SJCRH30 (cell line): ENCODE data around the gene ME3. TPM values are rescaled to one million over a fixed set of nuclear protein-coding genes. Genes with fewer than 3 reads are reported as not detected.
"Not testable (repeated sequence)": the region's sequence is repeated elsewhere in the genome, so short reads cannot be mapped to it uniquely, and the experiment has no call there.

Experiments used
- DNase-seq, 2 experiments: peaks; one replicate each; pipeline ENCODE4 v3.0.0-alpha.2; 2015 to 2020
- H3K27ac ChIP-seq: fragments of 250-450 bp; sonication (Bioruptor Pico); 2 replicates; pipeline ENCODE4 v1.5.1; 2020; ENCODE audit warnings: mild to moderate bottlenecking, moderate library complexity
- H3K27me3 ChIP-seq: fragments of 250-450 bp; sonication (Bioruptor Pico); 2 replicates; pipeline ENCODE4 v1.5.1; 2020; ENCODE audit warnings: mild to moderate bottlenecking, moderate library complexity
- H3K36me3 ChIP-seq: fragments of 250-450 bp; sonication (Bioruptor Pico); 2 replicates; pipeline ENCODE4 v1.5.1; 2020; ENCODE audit warnings: mild to moderate bottlenecking, moderate library complexity
- H3K4me1 ChIP-seq: fragments of 250-450 bp; sonication (Bioruptor Pico); 2 replicates; pipeline ENCODE4 v1.5.1; 2020; ENCODE audit warnings: mild to moderate bottlenecking, moderate library complexity
- H3K4me3 ChIP-seq: fragments of 250-450 bp; sonication (Bioruptor Pico); 2 replicates; pipeline ENCODE4 v1.5.1; 2020; ENCODE audit warnings: mild to moderate bottlenecking, moderate library complexity
- H3K9me3 ChIP-seq: fragments of 250-450 bp; sonication (Bioruptor Pico); replicated peaks from 2 replicates; pipeline ENCODE4 v1.5.1; 2020; ENCODE audit warnings: mild to moderate bottlenecking, moderate library complexity
- total RNA-seq: library from RNA; depleted of rRNA; stranded (reverse); fragments of >200 nt; shearing (Covaris generic); gene quantifications from 2 replicates; pipeline ENCODE4 v1.2.3, GENCODE V29; 2014

The ME3 gene
- total RNA-seq, 1 experiment from 2014 or later = not detected

- H3K9me3 ChIP-seq = no peaks in the 10 kb centered on the region
- no peaks in the 10 kb centered on the region for H3K36me3 ChIP-seq
- DNase-seq = peak in 1 of 2 experiments; percentile 18
- H3K27me3 ChIP-seq = no peaks in the 10 kb centered on the region
- H3K4me1 ChIP-seq = peaks cover 5% of the 10 kb centered on the region
- H3K4me3 ChIP-seq = no peak overlapping the region
- no peak overlapping the region for H3K27ac ChIP-seq
Observed at GRCh38 chr11:86438685-86439084, 233.7 kb downstream of the ME3 start.

- Histone ChIP-seq H3K27me3 (no peaks in the 10 kb centered on the region), H3K4me1 (peaks cover 5% of the 10 kb centered on the region), H3K36me3 (no peaks in the 10 kb centered on the region), H3K4me3 (no peak overlapping the region), H3K9me3 (no peaks in the 10 kb centered on the region), H3K27ac (no peak overlapping the region)
- no peak for DNase-seq
Observed at GRCh38 chr11:86435711-86436110, 236.7 kb downstream of the ME3 start.

GRCh38 chr11:86433361-86434095 is 238.9 kb downstream of the ME3 start:
- not testable (repeated sequence) for H3K9me3 ChIP-seq, H3K4me3 ChIP-seq, H3K27ac ChIP-seq, H3K27me3 ChIP-seq, H3K36me3 ChIP-seq, DNase-seq, H3K4me1 ChIP-seq

- no peak overlapping the region for H3K4me3 ChIP-seq
Observed at GRCh38 chr11:86431258-86431657, 241.2 kb downstream of the ME3 start.

GRCh38 chr11:86427441-86427840 is 245.0 kb downstream of the ME3 start:
- Histone ChIP-seq H3K4me3 (no peak overlapping the region), H3K9me3 (no peaks in the 10 kb centered on the region), H3K27ac (no peak overlapping the region), H3K4me1 (peaks cover 10% of the 10 kb centered on the region), H3K36me3 (no peaks in the 10 kb centered on the region), H3K27me3 (no peaks in the 10 kb centered on the region)
- DNase-seq = no peak

More at GRCh38 chr11:86431258-86431657, 241.2 kb downstream of the ME3 start:
- Histone ChIP-seq H3K4me1 (peaks cover 10% of the 10 kb centered on the region), H3K27ac (no peak overlapping the region), H3K36me3 (no peaks in the 10 kb centered on the region), H3K9me3 (no peaks in the 10 kb centered on the region), H3K27me3 (no peaks in the 10 kb centered on the region)
- DNase-seq = no peak

- H3K36me3 ChIP-seq, H3K27ac ChIP-seq, H3K4me3 ChIP-seq, H3K27me3 ChIP-seq, H3K9me3 ChIP-seq, H3K4me1 ChIP-seq, DNase-seq: not testable (repeated sequence)
Observed at GRCh38 chr11:86423488-86423887, 248.9 kb downstream of the ME3 start.

- Histone ChIP-seq H3K4me3 (no peak overlapping the region), H3K9me3 (no peaks in the 10 kb centered on the region)
- DNase-seq = no peak
Observed at GRCh38 chr11:86422371-86422770, 250.0 kb downstream of the ME3 start.

GRCh38 chr11:86421946-86422345 is 250.5 kb downstream of the ME3 start:
- DNase-seq = no peak
- Histone ChIP-seq H3K4me1 (no peaks in the 10 kb centered on the region), H3K4me3 (no peak overlapping the region), H3K36me3 (no peaks in the 10 kb centered on the region), H3K27ac (no peak overlapping the region), H3K27me3 (no peaks in the 10 kb centered on the region), H3K9me3 (no peaks in the 10 kb centered on the region)

More at GRCh38 chr11:86422371-86422770, 250.0 kb downstream of the ME3 start:
- Histone ChIP-seq H3K27me3 (no peaks in the 10 kb centered on the region), H3K4me1 (no peaks in the 10 kb centered on the region), H3K27ac (no peak overlapping the region), H3K36me3 (no peaks in the 10 kb centered on the region)

- no peaks in the 10 kb centered on the region for H3K4me1 ChIP-seq
- no peaks in the 10 kb centered on the region for H3K9me3 ChIP-seq
- H3K27me3 ChIP-seq = no peaks in the 10 kb centered on the region
- H3K27ac ChIP-seq = no peak overlapping the region
- no peaks in the 10 kb centered on the region for H3K36me3 ChIP-seq
- DNase-seq = peak in 1 of 2 experiments; percentile 23
- no peak overlapping the region for H3K4me3 ChIP-seq
Observed at GRCh38 chr11:86418917-86419316, 253.5 kb downstream of the ME3 start.

- Histone ChIP-seq H3K9me3 (no peaks in the 10 kb centered on the region), H3K36me3 (no peaks in the 10 kb centered on the region)
Observed at GRCh38 chr11:86418513-86418912, 253.9 kb downstream of the ME3 start.

GRCh38 chr11:86418106-86418505 is 254.3 kb downstream of the ME3 start:
- Histone ChIP-seq H3K4me1 (no peaks in the 10 kb centered on the region), H3K4me3 (no peak overlapping the region), H3K9me3 (no peaks in the 10 kb centered on the region), H3K27ac (no peak overlapping the region), H3K36me3 (no peaks in the 10 kb centered on the region), H3K27me3 (no peaks in the 10 kb centered on the region)
- DNase-seq = no peak

More at GRCh38 chr11:86418513-86418912, 253.9 kb downstream of the ME3 start:
- no peaks in the 10 kb centered on the region for H3K27me3 ChIP-seq
- no peaks in the 10 kb centered on the region for H3K4me1 ChIP-seq
- H3K4me3 ChIP-seq = no peak overlapping the region
- no peak for DNase-seq
- H3K27ac ChIP-seq = no peak overlapping the region

- not testable (repeated sequence) for H3K4me3 ChIP-seq, H3K4me1 ChIP-seq, H3K36me3 ChIP-seq, H3K27me3 ChIP-seq, H3K9me3 ChIP-seq, DNase-seq, H3K27ac ChIP-seq
Observed at GRCh38 chr11:86416951-86417350, 255.5 kb downstream of the ME3 start.

- Histone ChIP-seq H3K4me3 (no peak overlapping the region), H3K4me1 (no peaks in the 10 kb centered on the region), H3K36me3 (no peaks in the 10 kb centered on the region), H3K9me3 (no peaks in the 10 kb centered on the region), H3K27me3 (no peaks in the 10 kb centered on the region), H3K27ac (no peak overlapping the region)
- DNase-seq = no peak
Observed at GRCh38 chr11:86416494-86416893, 255.9 kb downstream of the ME3 start.

GRCh38 chr11:86415026-86415425 is 257.4 kb downstream of the ME3 start:
- Histone ChIP-seq H3K9me3 (no peaks in the 10 kb centered on the region), H3K36me3 (no peaks in the 10 kb centered on the region)
- DNase-seq = peak in 1 of 2 experiments; percentile 23

GRCh38 chr11:86414032-86414431 is 258.4 kb downstream of the ME3 start:
- Histone ChIP-seq H3K27me3 (no peaks in the 10 kb centered on the region), H3K4me1 (no peaks in the 10 kb centered on the region), H3K4me3 (no peak overlapping the region), H3K36me3 (no peaks in the 10 kb centered on the region), H3K9me3 (no peaks in the 10 kb centered on the region), H3K27ac (no peak overlapping the region)
- DNase-seq = no peak

More at GRCh38 chr11:86415026-86415425, 257.4 kb downstream of the ME3 start:
- no peak overlapping the region for H3K27ac ChIP-seq
- no peaks in the 10 kb centered on the region for H3K4me1 ChIP-seq
- H3K27me3 ChIP-seq = no peaks in the 10 kb centered on the region
- H3K4me3 ChIP-seq = no peak overlapping the region

- no peak overlapping the region for H3K27ac ChIP-seq
- no peaks in the 10 kb centered on the region for H3K9me3 ChIP-seq
- no peaks in the 10 kb centered on the region for H3K36me3 ChIP-seq
- H3K4me1 ChIP-seq = no peaks in the 10 kb centered on the region
- H3K4me3 ChIP-seq = no peak overlapping the region
- no peaks in the 10 kb centered on the region for H3K27me3 ChIP-seq
- DNase-seq = no peak
Observed at GRCh38 chr11:86408845-86409244, 263.6 kb downstream of the ME3 start.
